DMS 273 (cell line): ENCODE results near the gene CHN1.

Experiments used
- DNase-seq: peaks from one replicate; lab custom pipeline; 2025; ENCODE audit not compliant: unreplicated experiment; lab: John Stamatoyannopoulos, UW

The CHN1 gene

GRCh38 chr2:175004980-175005732, at the start of gene CHN1:
Gene CHN1 (minus strand): TSS chr2:175005381. CDS start chr2:175004912, 469 bp downstream.
- peak; percentile 97 for DNase-seq

GRCh38 chr2:175054340-175054739, 49.2 kb upstream of the CHN1 start:
- DNase-seq: no peak

- no peak for DNase-seq
Observed at GRCh38 chr2:175049661-175050060, 44.5 kb upstream of the CHN1 start.

GRCh38 chr2:175048275-175048674, 43.1 kb upstream of the CHN1 start:
- no peak for DNase-seq

GRCh38 chr2:175039490-175039889, 34.3 kb upstream of the CHN1 start:
- no peak for DNase-seq

GRCh38 chr2:175039031-175039430, 33.9 kb upstream of the CHN1 start:
- no peak for DNase-seq

GRCh38 chr2:175037941-175038340, 32.8 kb upstream of the CHN1 start:
- no peak for DNase-seq

- DNase-seq: peak; percentile 59
Observed at GRCh38 chr2:175036582-175037018, 31.4 kb upstream of the CHN1 start.

GRCh38 chr2:175035806-175036205, 30.6 kb upstream of the CHN1 start:
- no peak for DNase-seq

- no peak for DNase-seq
Observed at GRCh38 chr2:175034716-175035115, 29.5 kb upstream of the CHN1 start.

GRCh38 chr2:175030380-175031271, 25.4 kb upstream of the CHN1 start:
- peak; percentile 78 for DNase-seq

GRCh38 chr2:175027755-175028154, 22.6 kb upstream of the CHN1 start:
- no peak for DNase-seq

- DNase-seq: no peak
Observed at GRCh38 chr2:175026385-175026784, 21.2 kb upstream of the CHN1 start.

GRCh38 chr2:175025946-175026345, 20.8 kb upstream of the CHN1 start:
- DNase-seq: no peak

GRCh38 chr2:175025233-175025632, 20.1 kb upstream of the CHN1 start:
- DNase-seq: no peak

- DNase-seq: no peak
Observed at GRCh38 chr2:175022923-175023322, 17.7 kb upstream of the CHN1 start.

- no peak for DNase-seq
Observed at GRCh38 chr2:175019566-175020327, 14.6 kb upstream of the CHN1 start.

GRCh38 chr2:175017618-175018414, 12.6 kb upstream of the CHN1 start:
- no peak for DNase-seq

GRCh38 chr2:175015340-175015739, 10.2 kb upstream of the CHN1 start:
- DNase-seq: no peak

GRCh38 chr2:175012516-175012915, 7.3 kb upstream of the CHN1 start:
- no peak for DNase-seq
